IMR-90 (cell line): ENCODE results near the gene NSUN7. TPM values are rescaled to one million over a fixed set of nuclear protein-coding genes. Genes with fewer than 3 reads are reported as not detected.

Source experiments
- ATAC-seq: fragments of 200-7000 bp; cut with Tn5 transposase; 2 replicates; pipeline ENCODE4 v1.9.1; 2020; ENCODE audit warnings: low read depth, mild to moderate bottlenecking, moderate library complexity
- BruUV-seq: library from RNA; stranded (reverse); fragments of 400-500 nt; replicated peaks from 2 replicates; lab custom pipeline; 2021; lab: Mats Ljungman, UMichigan
- CTCF ChIA-PET: fragments of 300-600 bp; formaldehyde crosslinking; extraction: SDS; loops from one replicate; lab custom pipeline; 2021; ENCODE audit warnings: antibody characterized with exemption; lab: Yijun Ruan, JAX
- POLR2A ChIA-PET: fragments of 300-600 bp; sonication (Branson Sonifier 250); formaldehyde crosslinking; loops from one replicate; lab custom pipeline; 2022; ENCODE audit warnings: antibody characterized with exemption; ENCODE audit not compliant: unreplicated experiment; lab: Charles Lee
- DNase-seq: peaks from one replicate; pipeline ENCODE4 v3.0.0; 2013
- H2AFZ ChIP-seq: replicated peaks from 2 replicates; pipeline ENCODE3; 2013; ENCODE audit warnings: low read length, mild to moderate bottlenecking; ENCODE audit not compliant: poor library complexity
- H2AK5ac ChIP-seq: 2 replicates; pipeline ENCODE4 v1.6.1; 2013; ENCODE audit warnings: low read depth, low read length, inconsistent platforms
- H2AK9ac ChIP-seq: replicated peaks from 2 replicates; pipeline ENCODE3; 2013; ENCODE audit warnings: mild to moderate bottlenecking, low read depth, low read length, moderate library complexity; ENCODE audit not compliant: poor library complexity
- H2BK120ac ChIP-seq: 2 replicates; pipeline ENCODE4 v1.6.1; 2013; ENCODE audit warnings: low read depth, low read length, inconsistent platforms
- H2BK15ac ChIP-seq: 3 replicates; pipeline ENCODE4 v1.6.1; 2013; ENCODE audit warnings: low read depth, low read length, inconsistent platforms
- H2BK20ac ChIP-seq: 2 replicates; pipeline ENCODE4 v1.6.1; 2013; ENCODE audit warnings: low read depth, mild to moderate bottlenecking, inconsistent platforms, low read length, moderate library complexity
- H2BK5ac ChIP-seq: 2 replicates; pipeline ENCODE4 v1.6.1; 2013; ENCODE audit warnings: mild to moderate bottlenecking, low read depth, low read length, inconsistent platforms; ENCODE audit not compliant: poor library complexity, severe bottlenecking
- H3K14ac ChIP-seq: replicated peaks from 2 replicates; pipeline ENCODE4 v1.6.1; 2013; ENCODE audit warnings: low read depth, low read length, inconsistent platforms
- H3K18ac ChIP-seq: 2 replicates; pipeline ENCODE4 v1.6.1; 2013; ENCODE audit warnings: low read depth, low read length, control low read depth
- H3K23ac ChIP-seq: 2 replicates; pipeline ENCODE4 v1.6.1; 2013; ENCODE audit warnings: low read depth, low read length, inconsistent platforms
- H3K27ac ChIP-seq: 2 replicates; pipeline ENCODE4 v1.5.1; 2013; ENCODE audit warnings: mild to moderate bottlenecking, control low read depth, low read length; ENCODE audit not compliant: insufficient read depth
- H3K27me3 ChIP-seq: 2 replicates; pipeline ENCODE4 v1.6.1; 2013; ENCODE audit warnings: low read length; ENCODE audit not compliant: control insufficient read depth, insufficient read depth
- H3K36me3 ChIP-seq: 2 replicates; pipeline ENCODE4 v1.6.1; 2013; ENCODE audit warnings: low read length, mixed read lengths; ENCODE audit not compliant: control insufficient read depth, insufficient read depth
- H3K4ac ChIP-seq: 2 replicates; pipeline ENCODE4 v1.6.1; 2013; ENCODE audit warnings: low read depth, low read length, inconsistent platforms
- H3K4me1 ChIP-seq: 2 replicates; pipeline ENCODE4 v1.6.1; 2013; ENCODE audit warnings: low read length, mixed read lengths; ENCODE audit not compliant: control insufficient read depth, insufficient read depth
- H3K4me2 ChIP-seq: 2 replicates; pipeline ENCODE4 v1.6.1; 2013; ENCODE audit warnings: low read depth, mild to moderate bottlenecking, control low read depth, low read length, moderate library complexity
- H3K4me3 ChIP-seq: 2 replicates; pipeline ENCODE4 v1.5.1; 2013; ENCODE audit warnings: low read depth, mild to moderate bottlenecking, control low read depth, low read length, moderate library complexity; ENCODE audit not compliant: insufficient read depth
- H3K56ac ChIP-seq: 2 replicates; pipeline ENCODE4 v1.6.1; 2013; ENCODE audit warnings: low read length, inconsistent platforms; ENCODE audit not compliant: insufficient read depth; ENCODE audit errors: extremely low read depth
- H3K79me1 ChIP-seq, 2 experiments: 2 replicates each; pipeline ENCODE4 v1.6.1; 2013; ENCODE audit warnings: low read length in 2 of 2, inconsistent platforms in 1 of 2, low read depth in 1 of 2
- H3K9ac ChIP-seq: 2 replicates; pipeline ENCODE4 v1.6.1; 2013; ENCODE audit warnings: low read depth, low read length, control low read depth
- H3K9me1 ChIP-seq: 2 replicates; pipeline ENCODE4 v1.6.1; 2013; ENCODE audit warnings: low read length, inconsistent platforms; ENCODE audit not compliant: insufficient read depth
- H3K9me3 ChIP-seq: 2 replicates; pipeline ENCODE4 v1.6.1; 2013; ENCODE audit warnings: low read length; ENCODE audit not compliant: control insufficient read depth, insufficient read depth
- H4K20me1 ChIP-seq: 2 replicates; pipeline ENCODE4 v1.6.1; 2013; ENCODE audit warnings: low read length, inconsistent platforms; ENCODE audit not compliant: insufficient read depth
- H4K5ac ChIP-seq: 2 replicates; pipeline ENCODE4 v1.6.1; 2013; ENCODE audit warnings: mild to moderate bottlenecking, low read depth, low read length, control low read depth
- H4K8ac ChIP-seq, 2 experiments: 2 replicates each; pipeline ENCODE4 v1.6.1; 2013; ENCODE audit warnings: low read depth in 2 of 2, low read length in 2 of 2, control low read depth in 1 of 2, inconsistent platforms in 1 of 2
- H4K91ac ChIP-seq: 2 replicates; pipeline ENCODE4 v1.6.1; 2013; ENCODE audit warnings: low read depth, low read length, inconsistent platforms; ENCODE audit not compliant: insufficient read depth
- MAFK ChIP-seq: IDR thresholded peaks from 2 replicates; pipeline ENCODE4 v1.6.1; 2012; ENCODE audit warnings: low read depth, low read length, improper control_type of control experiment
- POLR2A ChIP-seq: IDR thresholded peaks from 2 replicates; pipeline ENCODE4 v1.6.1; 2012; ENCODE audit warnings: mild to moderate bottlenecking, low read depth, low read length
- WGBS, 2 experiments: methylation state at CpG; one replicate each; pipeline versions ENCODE4 v1.1.5 to v1.1.7; 2013; ENCODE audit warnings: missing lambda C conversion rate in 2 of 2; ENCODE audit not compliant: insufficient read length in 1 of 2; ENCODE audit errors: extremely low coverage in 2 of 2; 5-methylcytosine and 5-hydroxymethylcytosine counted together
- dilution Hi-C: fragments of 300-500 bp; cut with HindIII; formaldehyde crosslinking; loops from one replicate; pipeline ENCODE4 v1.14.3; 2018; ENCODE audit warnings: low sequenced_read_pairs; ENCODE audit not compliant: unreplicated experiment
- in situ Hi-C: fragments of 300-500 bp; cut with MboI; formaldehyde crosslinking; loops from 3 replicates; pipeline ENCODE4 v1.14.3; 2019; ENCODE audit warnings: low sequenced_read_pairs, inconsistent platforms, mixed read lengths
- intact Hi-C: fragments of 100-400 bp; cut with micrococcal nuclease; formaldehyde crosslinking; loops from 2 replicates; pipeline ENCODE4 v1.10.0; 2022
- polyA plus RNA-seq, 3 experiments: library from polyadenylated mRNA; depleted of rRNA; stranded (reverse); fragments of >200 nt; gene quantifications; 2 replicates each; pipeline ENCODE4 v1.2.3, GENCODE V29; 2012; ENCODE audit warnings: low replicate concordance in 1 of 3
- total RNA-seq: library from RNA; depleted of rRNA; stranded (reverse); fragments of >200 nt; gene quantifications from 2 replicates; pipeline ENCODE4 v1.2.3, GENCODE V29; 2012

The NSUN7 gene
- total and polyA plus RNA-seq, 2 of the 4 experiments (the other 2 are of a cell fraction), result not detected

DNA sequence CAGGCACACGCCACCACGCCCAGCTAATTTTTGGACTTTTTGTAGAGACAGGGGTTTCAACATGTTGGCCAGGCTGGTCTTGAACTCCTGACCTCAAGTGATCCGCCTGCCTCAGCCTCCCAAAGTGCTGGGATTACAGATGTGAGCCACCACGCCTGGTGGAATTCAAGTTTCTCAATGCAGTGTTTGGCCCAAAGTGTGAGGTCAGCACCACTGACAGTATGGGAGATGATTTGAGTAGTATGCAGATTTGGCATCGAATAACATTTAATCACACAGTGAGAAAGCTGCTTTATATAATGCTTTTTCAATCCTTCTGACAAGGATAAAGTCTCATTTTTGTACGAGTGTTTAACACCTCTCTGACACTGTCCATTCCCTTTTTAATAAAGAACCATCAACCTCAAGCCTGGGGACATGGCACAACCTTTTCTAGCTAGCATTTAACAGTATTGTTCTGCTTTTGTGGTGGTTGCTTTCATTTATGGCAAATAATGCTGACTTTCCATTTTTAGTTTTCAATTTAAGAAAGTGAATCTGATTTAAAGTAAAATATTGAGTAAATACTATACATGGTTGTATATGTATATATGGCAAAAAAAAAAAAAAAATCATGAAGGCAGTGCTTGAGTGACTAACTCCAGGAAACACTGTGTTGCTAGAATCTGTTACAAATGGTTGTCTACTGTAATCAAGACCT lies 4.3 kb upstream of the NSUN7 start:
- Histone ChIP-seq H3K9ac (no peak overlapping the region), H3K23ac (no peak overlapping the region), H3K4me3 (no peak overlapping the region), H2BK5ac (no peak overlapping the region), H2AK9ac (no peak overlapping the region), H3K56ac (no peak overlapping the region), H2AK5ac (no peak overlapping the region), H3K4me1 (no peaks in the 10 kb centered on the region), H3K9me1 (no peaks in the 10 kb centered on the region), H3K9me3 (no peaks in the 10 kb centered on the region), H4K5ac (no peak overlapping the region), H3K36me3 (no peaks in the 10 kb centered on the region), H3K27me3 (peaks cover 18% of the 10 kb centered on the region), H2AFZ (no peak overlapping the region), H3K27ac (no peak overlapping the region), H2BK120ac (no peak overlapping the region), H4K8ac (no peak overlapping the region), H3K18ac (no peak overlapping the region), H2BK15ac (no peak overlapping the region), H3K14ac (no peak overlapping the region), H3K79me1 (no peaks in the 10 kb centered on the region), H3K4me2 (no peak overlapping the region), H4K20me1 (no peaks in the 10 kb centered on the region), H3K4ac (no peak overlapping the region), H2BK20ac (no peak overlapping the region), H4K91ac (no peak overlapping the region)
- ChIA-PET CTCF (no interaction called here), POLR2A (interaction anchor here (0.6 kb wide), 1 partner anchor 510 kb away, joined by 19 read pairs; no protein-coding TSS in a partner anchor)
- intact Hi-C loops (no loop called here), dilution Hi-C loops (no loop called here), in situ Hi-C loops (loop anchor here (25.0 kb wide), 1 partner anchor 492 kb away; no protein-coding TSS in a partner anchor)
- DNase-seq, result no peak
- no peak for ATAC-seq
- TF ChIP-seq POLR2A, result no peak
- TF ChIP-seq MAFK, result peak; percentile 72
- WGBS, 2 experiments, result 80% methylated on average over 3 of the region's 6 CpGs; no CpG with 5 or more reads in 1 of the 2 experiments
- no TSS peak for BruUV-seq
